K562 (cell line): ENCODE results near the gene CD46. TPM values are rescaled to one million over a fixed set of nuclear protein-coding genes. Genes with fewer than 3 reads are reported as not detected.
A peak's percentile ranks its signal among the peaks of the same experiment; 100 is the strongest.

Experiments
- CHD7 ChIP-seq: fragments of 200-600 bp; sonication (generic); IDR thresholded peaks from one replicate; pipeline ENCODE4 v1.6.1; 2012; ENCODE audit warnings: mild to moderate bottlenecking, low read depth, low read length, inconsistent platforms
- ELF4 ChIP-seq: fragments of 450-650 bp; formaldehyde crosslinking; IDR thresholded peaks from 2 replicates; pipeline ENCODE4 v1.4.0; 2022; ENCODE audit warnings: missing genetic modification characterization
- EP300 ChIP-seq: IDR thresholded peaks from 2 replicates; pipeline ENCODE4 v1.6.1; 2012; ENCODE audit warnings: low read length, improper control_type of control experiment
- FUS ChIP-seq: fragments of 200-400 bp; formaldehyde crosslinking; optimal IDR thresholded peaks from 2 replicates; pipeline ENCODE3; 2017; ENCODE audit warnings: low read depth, low read length
- HCFC1 ChIP-seq: IDR thresholded peaks from 2 replicates; pipeline ENCODE4 v1.6.1; 2012; ENCODE audit warnings: low read depth, low read length, improper control_type of control experiment
- IRF2 ChIP-seq: sonication (generic); formaldehyde crosslinking; IDR thresholded peaks from 2 replicates; pipeline ENCODE4 v1.8.1; 2022; ENCODE audit warnings: mild to moderate bottlenecking, missing genetic modification reagents
- MNT ChIP-seq, 2 experiments: fragments of 450-650 bp; conservative IDR thresholded peaks; 2 replicates each; pipeline ENCODE4 v1.6.1; 2017; ENCODE audit warnings: mild to moderate bottlenecking in 2 of 2, moderate library complexity in 2 of 2
- RHOXF2B ChIP-seq: fragments of 250-450 bp; sonication (Bioruptor Pico); conservative IDR thresholded peaks from 2 replicates; pipeline ENCODE4 v1.5.1; 2021
- SMAD3 ChIP-seq: fragments of 450-650 bp; formaldehyde crosslinking; conservative IDR thresholded peaks from 2 replicates; pipeline ENCODE4 v1.4.0; 2020; ENCODE audit warnings: mild to moderate bottlenecking
- ZNF780A ChIP-seq: fragments of 250-450 bp; sonication (Bioruptor Pico); IDR thresholded peaks from 2 replicates; pipeline ENCODE4 v1.5.0; 2021; ENCODE audit warnings: mild to moderate bottlenecking
- polyA plus RNA-seq, 8 experiments: library from polyadenylated mRNA; depleted of rRNA in 4 of 8; stranded (reverse) in 5 of 8; unstranded in 3 of 8; fragments of >200 nt; fragmentation: Nextera tagmentation in 2 of 8; fragmentation: Illumina TruSeq in 1 of 8; extraction: Ambion mirVana in 2 of 8; extraction: Trizol in 1 of 8; gene quantifications; 2 replicates each; pipeline versions ENCODE4 v1.2.1 to v1.2.3, GENCODE V29; 2011 to 2014; ENCODE audit warnings: inconsistent platforms in 1 of 8, missing spikeins in 1 of 8
- total RNA-seq, 7 experiments: library from RNA; depleted of rRNA in 6 of 7; stranded (reverse); fragments of >200 nt in 6 of 7; fragmentation: Illumina TruSeq in 2 of 7; extraction: Trizol in 2 of 7; gene quantifications; 2 replicates each; pipeline versions ENCODE4 v1.2.1 to v1.2.3, GENCODE V29; 2011 to 2021; ENCODE audit warnings: low replicate concordance in 1 of 7
- TF ChIP-seq, protein P1 (sequence below): sonication (generic); formaldehyde crosslinking; IDR thresholded peaks from 2 replicates; pipeline ENCODE4 v1.8.0; 2022; ENCODE audit warnings: mild to moderate bottlenecking, missing genetic modification reagents
- TF ChIP-seq, protein P2 (sequence below): fragments of 200-400 bp; formaldehyde crosslinking; IDR thresholded peaks from 2 replicates; pipeline ENCODE4 v1.6.1; 2017; ENCODE audit warnings: mild to moderate bottlenecking, low read depth, low read length, moderate library complexity

The CD46 gene
- total and polyA plus RNA-seq, 9 of the 15 experiments (the other 6 are each of a cell fraction or from before 2014, with no cell fraction given): 87.9 to 374 (median 156) TPM

DNA sequence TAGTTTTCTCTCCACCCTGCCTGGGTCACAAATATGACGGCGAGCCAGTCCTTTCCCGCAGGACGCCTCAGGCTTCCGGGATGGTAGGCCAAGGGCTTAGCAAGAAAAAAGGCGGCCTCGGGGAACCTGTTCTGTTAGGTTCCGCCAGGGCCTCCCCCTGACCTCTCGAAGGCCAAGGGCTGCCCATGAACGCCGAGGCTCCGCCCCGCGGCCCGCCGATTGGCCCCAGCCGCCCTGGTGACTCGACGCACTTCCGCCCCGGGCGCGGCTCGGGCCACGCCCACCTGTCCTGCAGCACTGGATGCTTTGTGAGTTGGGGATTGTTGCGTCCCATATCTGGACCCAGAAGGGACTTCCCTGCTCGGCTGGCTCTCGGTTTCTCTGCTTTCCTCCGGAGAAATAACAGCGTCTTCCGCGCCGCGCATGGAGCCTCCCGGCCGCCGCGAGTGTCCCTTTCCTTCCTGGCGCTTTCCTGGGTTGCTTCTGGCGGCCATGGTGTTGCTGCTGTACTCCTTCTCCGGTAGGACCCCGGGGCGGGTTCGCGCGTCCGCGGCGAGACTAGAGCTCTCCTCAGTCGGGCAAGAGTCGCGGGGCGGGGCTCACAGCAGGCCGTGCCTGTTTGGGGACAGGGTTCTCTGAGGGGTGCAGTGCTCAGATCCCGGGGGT is at the start of gene CD46 (continued):
- TF ChIP-seq CHD7 (no peak), IRF2 (CRISPR knock-in tag) (no peak), HCFC1 (peak; percentile 61), ELF4 (no peak), MNT (conservative IDR thresholded peaks at IDR 0.05) (peak; percentile 68 to 85), FUS (no peak), EP300 (peak; percentile 48), ZNF780A (CRISPR knock-in tag) (no peak), RHOXF2B (no peak), SMAD3 (CRISPR knock-in tag) (no peak)
- TF ChIP-seq, protein P1, sequence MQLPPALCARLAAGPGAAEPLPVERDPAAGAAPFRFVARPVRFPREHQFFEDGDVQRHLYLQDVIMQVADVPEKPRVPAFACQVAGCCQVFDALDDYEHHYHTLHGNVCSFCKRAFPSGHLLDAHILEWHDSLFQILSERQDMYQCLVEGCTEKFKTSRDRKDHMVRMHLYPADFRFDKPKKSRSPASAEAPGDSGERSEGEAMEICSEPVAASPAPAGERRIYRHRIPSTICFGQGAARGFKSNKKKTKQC (CRISPR knock-in tag): no peak; the same call in 1 of the 2 replicates
- TF ChIP-seq, protein P2, sequence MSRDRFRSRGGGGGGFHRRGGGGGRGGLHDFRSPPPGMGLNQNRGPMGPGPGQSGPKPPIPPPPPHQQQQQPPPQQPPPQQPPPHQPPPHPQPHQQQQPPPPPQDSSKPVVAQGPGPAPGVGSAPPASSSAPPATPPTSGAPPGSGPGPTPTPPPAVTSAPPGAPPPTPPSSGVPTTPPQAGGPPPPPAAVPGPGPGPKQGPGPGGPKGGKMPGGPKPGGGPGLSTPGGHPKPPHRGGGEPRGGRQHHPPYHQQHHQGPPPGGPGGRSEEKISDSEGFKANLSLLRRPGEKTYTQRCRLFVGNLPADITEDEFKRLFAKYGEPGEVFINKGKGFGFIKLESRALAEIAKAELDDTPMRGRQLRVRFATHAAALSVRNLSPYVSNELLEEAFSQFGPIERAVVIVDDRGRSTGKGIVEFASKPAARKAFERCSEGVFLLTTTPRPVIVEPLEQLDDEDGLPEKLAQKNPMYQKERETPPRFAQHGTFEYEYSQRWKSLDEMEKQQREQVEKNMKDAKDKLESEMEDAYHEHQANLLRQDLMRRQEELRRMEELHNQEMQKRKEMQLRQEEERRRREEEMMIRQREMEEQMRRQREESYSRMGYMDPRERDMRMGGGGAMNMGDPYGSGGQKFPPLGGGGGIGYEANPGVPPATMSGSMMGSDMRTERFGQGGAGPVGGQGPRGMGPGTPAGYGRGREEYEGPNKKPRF: no peak
